Measurements from ENCODE around the gene LDLR. TPM values are rescaled to one million over a fixed set of nuclear protein-coding genes. Genes with fewer than 3 reads are reported as not detected.
A peak's percentile ranks its signal among the peaks of the same experiment; 100 is the strongest.

The LDLR gene
- total and polyA plus RNA-seq, 2 donors from 2014 or later = 17.6 to 42.4 TPM

DNA sequence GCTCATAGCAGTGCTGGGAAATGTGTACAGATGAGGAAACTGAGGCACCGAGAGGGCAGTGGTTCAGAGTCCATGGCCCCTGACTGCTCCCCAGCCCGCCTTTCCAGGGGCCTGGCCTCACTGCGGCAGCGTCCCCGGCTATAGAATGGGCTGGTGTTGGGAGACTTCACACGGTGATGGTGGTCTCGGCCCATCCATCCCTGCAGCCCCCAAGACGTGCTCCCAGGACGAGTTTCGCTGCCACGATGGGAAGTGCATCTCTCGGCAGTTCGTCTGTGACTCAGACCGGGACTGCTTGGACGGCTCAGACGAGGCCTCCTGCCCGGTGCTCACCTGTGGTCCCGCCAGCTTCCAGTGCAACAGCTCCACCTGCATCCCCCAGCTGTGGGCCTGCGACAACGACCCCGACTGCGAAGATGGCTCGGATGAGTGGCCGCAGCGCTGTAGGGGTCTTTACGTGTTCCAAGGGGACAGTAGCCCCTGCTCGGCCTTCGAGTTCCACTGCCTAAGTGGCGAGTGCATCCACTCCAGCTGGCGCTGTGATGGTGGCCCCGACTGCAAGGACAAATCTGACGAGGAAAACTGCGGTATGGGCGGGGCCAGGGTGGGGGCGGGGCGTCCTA is 15.9 kb downstream of the LDLR start:
- FAIRE-seq (no peak), DNase-seq (no peak)
- TF ChIP-seq, protein P1, sequence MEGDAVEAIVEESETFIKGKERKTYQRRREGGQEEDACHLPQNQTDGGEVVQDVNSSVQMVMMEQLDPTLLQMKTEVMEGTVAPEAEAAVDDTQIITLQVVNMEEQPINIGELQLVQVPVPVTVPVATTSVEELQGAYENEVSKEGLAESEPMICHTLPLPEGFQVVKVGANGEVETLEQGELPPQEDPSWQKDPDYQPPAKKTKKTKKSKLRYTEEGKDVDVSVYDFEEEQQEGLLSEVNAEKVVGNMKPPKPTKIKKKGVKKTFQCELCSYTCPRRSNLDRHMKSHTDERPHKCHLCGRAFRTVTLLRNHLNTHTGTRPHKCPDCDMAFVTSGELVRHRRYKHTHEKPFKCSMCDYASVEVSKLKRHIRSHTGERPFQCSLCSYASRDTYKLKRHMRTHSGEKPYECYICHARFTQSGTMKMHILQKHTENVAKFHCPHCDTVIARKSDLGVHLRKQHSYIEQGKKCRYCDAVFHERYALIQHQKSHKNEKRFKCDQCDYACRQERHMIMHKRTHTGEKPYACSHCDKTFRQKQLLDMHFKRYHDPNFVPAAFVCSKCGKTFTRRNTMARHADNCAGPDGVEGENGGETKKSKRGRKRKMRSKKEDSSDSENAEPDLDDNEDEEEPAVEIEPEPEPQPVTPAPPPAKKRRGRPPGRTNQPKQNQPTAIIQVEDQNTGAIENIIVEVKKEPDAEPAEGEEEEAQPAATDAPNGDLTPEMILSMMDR (IDR thresholded peaks at IDR 0.05; ENCODE audit: borderline replicate concordance, extremely low read depth, insufficient read depth) = no peak
- Histone ChIP-seq H3K27ac (ENCODE audit: low read depth in 2 of 2, low read length in 2 of 2) (no peak overlapping the region), H3K4me3 (ENCODE audit: low read length in 3 of 3) (no peak overlapping the region), H3K9me3 (ENCODE audit: control insufficient read depth in 2 of 3, insufficient read depth in 1 of 3, low read length in 3 of 3) (no peaks in the 10 kb centered on the region), H3K36me3 (ENCODE audit: control insufficient read depth in 2 of 3, insufficient read depth in 3 of 3, low read length in 3 of 3) (peaks cover 2 to 18% (median 7%) of the 10 kb centered on the region in 3 donors), H3K27me3 (ENCODE audit: control insufficient read depth, insufficient read depth, low read length) (no peaks in the 10 kb centered on the region), H3K4me1 (ENCODE audit: control insufficient read depth in 2 of 3, insufficient read depth in 2 of 3, low read depth in 1 of 3, low read length in 3 of 3) (peaks cover 0 to 1% (median 0%) of the 10 kb centered on the region in 3 donors), H3K9ac (ENCODE audit: low read length in 3 of 3) (no peak overlapping the region)
- intact Hi-C loops (cut with DNase I) = no loop called here

DNA sequence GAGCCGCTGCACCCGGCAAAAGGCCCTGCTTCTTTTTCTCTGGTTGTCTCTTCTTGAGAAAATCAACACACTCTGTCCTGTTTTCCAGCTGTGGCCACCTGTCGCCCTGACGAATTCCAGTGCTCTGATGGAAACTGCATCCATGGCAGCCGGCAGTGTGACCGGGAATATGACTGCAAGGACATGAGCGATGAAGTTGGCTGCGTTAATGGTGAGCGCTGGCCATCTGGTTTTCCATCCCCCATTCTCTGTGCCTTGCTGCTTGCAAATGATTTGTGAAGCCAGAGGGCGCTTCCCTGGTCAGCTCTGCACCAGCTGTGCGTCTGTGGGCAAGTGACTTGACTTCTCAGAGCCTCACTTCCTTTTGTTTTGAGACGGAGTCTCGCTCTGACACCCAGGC is 17.2 kb downstream of the LDLR start:
- Histone ChIP-seq H3K9me3 (ENCODE audit: control insufficient read depth in 2 of 3, insufficient read depth in 1 of 3, low read length in 3 of 3) (no peaks in the 10 kb centered on the region), H3K9ac (ENCODE audit: low read length in 3 of 3) (no peak overlapping the region), H3K36me3 (ENCODE audit: control insufficient read depth in 2 of 3, insufficient read depth in 3 of 3, low read length in 3 of 3) (peaks cover 2 to 19% (median 7%) of the 10 kb centered on the region in 3 donors), H3K27ac (ENCODE audit: low read depth in 2 of 2, low read length in 2 of 2) (no peak overlapping the region), H3K4me1 (ENCODE audit: control insufficient read depth in 2 of 3, insufficient read depth in 2 of 3, low read depth in 1 of 3, low read length in 3 of 3) (no peaks in the 10 kb centered on the region), H3K4me3 (ENCODE audit: low read length in 3 of 3) (no peak overlapping the region), H3K27me3 (ENCODE audit: control insufficient read depth, insufficient read depth, low read length) (no peaks in the 10 kb centered on the region)
- FAIRE-seq (no peak), DNase-seq (peak in 1 of 5 donors; percentile 74)
- TF ChIP-seq, protein P1 (IDR thresholded peaks at IDR 0.05; ENCODE audit: borderline replicate concordance, extremely low read depth, insufficient read depth) = no peak
- intact Hi-C loops (cut with DNase I) = no loop called here

- H3K27me3 ChIP-seq (ENCODE audit: control insufficient read depth, insufficient read depth, low read length) = no peaks in the 10 kb centered on the region
- H3K9ac ChIP-seq (ENCODE audit: low read length in 3 of 3) = no peak overlapping the region
- no peaks in the 10 kb centered on the region for H3K9me3 ChIP-seq (ENCODE audit: control insufficient read depth in 2 of 3, insufficient read depth in 1 of 3, low read length in 3 of 3)
- TF ChIP-seq, protein P1 (IDR thresholded peaks at IDR 0.05; ENCODE audit: borderline replicate concordance, extremely low read depth, insufficient read depth) = no peak
- intact Hi-C loops (cut with DNase I) = no loop called here
- no peak for DNase-seq
- no peak for FAIRE-seq
- H3K4me3 ChIP-seq (ENCODE audit: low read length in 3 of 3) = no peak overlapping the region
- peaks cover 2 to 19% (median 7%) of the 10 kb centered on the region in 3 donors for H3K36me3 ChIP-seq (ENCODE audit: control insufficient read depth in 2 of 3, insufficient read depth in 3 of 3, low read length in 3 of 3)
- no peaks in the 10 kb centered on the region for H3K4me1 ChIP-seq (ENCODE audit: control insufficient read depth in 2 of 3, insufficient read depth in 2 of 3, low read depth in 1 of 3, low read length in 3 of 3)
- H3K27ac ChIP-seq (ENCODE audit: low read depth in 2 of 2, low read length in 2 of 2) = no peak overlapping the region
Observed at GRCh38 chr19:11108746-11109145, 19.5 kb downstream of the LDLR start.
